ENCODE results near the gene NEDD9. TPM values are rescaled to one million over a fixed set of nuclear protein-coding genes. Genes with fewer than 3 reads are reported as not detected.

The NEDD9 gene
- polyA plus RNA-seq, 4 donors = 13.6 to 17.6 (median 15.0) TPM

DNA sequence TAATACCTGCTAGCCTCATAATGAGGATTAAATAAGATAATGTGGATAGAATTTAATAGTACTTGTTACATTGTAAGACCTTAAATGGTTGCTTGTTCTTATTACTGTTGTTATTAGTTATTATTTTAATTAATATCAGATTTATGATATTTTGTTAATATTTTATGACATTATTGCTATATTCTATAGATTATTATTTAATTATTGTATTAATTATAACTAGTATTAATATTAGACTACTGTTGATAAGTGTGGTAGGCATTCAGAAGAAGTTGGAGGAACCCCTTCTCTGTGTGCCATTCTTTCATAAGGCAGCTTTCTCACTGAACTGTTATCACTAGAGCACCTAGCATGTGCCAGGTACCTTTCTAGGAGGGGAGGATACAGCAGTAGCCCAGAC, 2.6 kb upstream of the NEDD9 start:
- no peak for DNase-seq
- peaks cover 3 to 21% (median 10%) of the 10 kb centered on the region in 3 donors for H3K4me1 ChIP-seq (ENCODE audit: control insufficient read depth in 3 of 3, insufficient read depth in 2 of 3, low read depth in 1 of 3, low read length in 2 of 3)

DNA sequence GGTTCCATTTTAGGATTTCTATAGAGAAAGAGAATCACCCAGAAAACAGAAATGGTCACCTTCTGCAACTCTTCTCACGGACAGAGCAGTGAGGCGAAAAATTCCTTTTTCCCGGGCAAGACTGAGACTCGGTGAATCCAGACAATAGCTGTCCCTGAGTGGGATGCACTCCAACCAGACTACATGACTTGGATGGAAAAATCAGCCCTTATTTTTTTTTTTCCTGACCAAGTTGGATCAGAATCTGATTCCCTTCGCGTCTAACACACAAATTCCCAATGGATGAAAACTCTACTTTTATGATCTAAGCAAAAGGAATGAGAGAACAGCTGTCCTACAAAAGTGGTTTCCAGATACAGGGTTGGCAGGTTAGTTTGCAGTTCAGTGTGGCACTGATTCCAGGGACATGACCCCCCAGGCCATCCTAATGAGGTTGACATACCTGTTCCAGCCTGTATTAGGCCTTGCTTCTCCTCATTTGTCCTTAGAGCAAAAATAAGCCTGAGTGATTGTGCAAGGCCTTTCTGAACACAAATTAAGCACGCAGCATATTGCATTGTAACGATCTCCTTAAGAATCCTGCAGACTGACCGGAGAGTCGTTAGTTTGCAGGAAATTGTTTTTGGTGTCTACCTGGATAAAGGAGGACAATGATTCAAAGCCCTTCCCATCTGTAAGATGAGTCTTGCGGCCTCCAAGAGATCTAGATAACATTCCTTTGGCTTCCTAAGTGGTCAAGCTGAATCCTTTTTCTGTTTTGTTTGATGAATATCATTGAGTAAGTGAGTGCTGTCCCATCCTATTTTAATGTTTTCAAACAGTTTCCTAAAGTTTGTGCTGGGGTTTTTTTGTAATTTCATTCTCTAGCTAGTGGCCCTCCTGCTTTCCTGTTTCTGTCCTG, 1.5 kb upstream of the NEDD9 start:
- Histone ChIP-seq H3K4me3 (ENCODE audit: low read depth in 1 of 3, low read length in 3 of 3) (no peak overlapping the region), H3K27ac (ENCODE audit: low read depth in 1 of 3, low read length in 2 of 3) (peak overlapping the region in 2 of 3 donors; percentile 91 to 97)
- no peak for FAIRE-seq

More for the DNA sequence above, 2.6 kb upstream of the NEDD9 start:
- H3K36me3 ChIP-seq (ENCODE audit: control insufficient read depth in 3 of 3, insufficient read depth in 2 of 3, low read depth in 1 of 3, low read length in 3 of 3) = no peaks in the 10 kb centered on the region
- H3K27ac ChIP-seq (ENCODE audit: low read depth in 1 of 3, low read length in 2 of 3) = no peak overlapping the region
- no peaks in the 10 kb centered on the region for H3K9me3 ChIP-seq (ENCODE audit: control insufficient read depth in 2 of 2, insufficient read depth in 1 of 2, low read depth in 1 of 2, low read length in 1 of 2)
- no peaks in the 10 kb centered on the region for H3K27me3 ChIP-seq (ENCODE audit: control insufficient read depth in 3 of 3, insufficient read depth in 3 of 3, low read length in 3 of 3)
- no peak for FAIRE-seq
- no peak overlapping the region for H3K4me3 ChIP-seq (ENCODE audit: low read depth in 1 of 3, low read length in 3 of 3)

DNA sequence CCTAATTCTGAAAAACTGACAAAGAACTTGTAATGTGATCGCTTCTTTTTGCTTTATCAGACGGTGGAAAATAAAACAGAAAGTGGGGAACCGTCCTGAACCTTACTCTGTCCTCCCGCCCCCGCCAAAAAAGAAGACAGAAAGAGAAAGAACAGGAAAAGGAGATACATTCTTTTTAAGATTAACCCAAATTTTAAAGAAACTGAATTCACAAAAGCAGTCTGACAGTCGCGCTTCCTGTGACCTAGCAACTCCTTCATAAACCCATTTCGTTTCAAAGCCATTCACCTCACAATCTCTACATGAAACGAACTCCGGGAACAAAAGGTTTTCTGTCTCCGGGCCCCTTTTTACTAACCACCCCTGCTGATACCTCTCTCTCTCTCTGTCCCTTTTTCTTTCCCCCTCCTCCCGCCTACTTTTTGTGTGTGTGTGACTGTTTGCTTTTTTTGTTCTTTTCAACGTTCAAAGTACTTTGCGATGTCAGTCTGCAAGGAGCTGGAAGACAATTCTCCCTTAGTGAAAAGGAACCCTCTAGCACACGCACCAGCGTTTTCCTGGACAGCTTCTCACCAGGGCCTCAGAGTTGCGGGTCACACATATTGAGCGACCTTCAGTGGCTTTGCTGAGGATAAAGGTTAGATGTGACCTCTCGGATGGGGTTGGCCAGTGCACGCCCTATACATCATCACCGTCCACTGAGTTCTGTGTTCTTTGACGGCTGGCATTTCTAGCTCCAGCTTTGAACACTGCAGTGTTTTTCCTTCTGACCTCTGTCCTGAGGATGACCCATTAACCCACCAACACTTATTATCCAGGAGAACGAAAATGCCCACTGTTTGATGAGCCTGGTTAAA, 530 bp upstream of the NEDD9 start:
- no peak for DNase-seq
- no peak for FAIRE-seq

More for the DNA sequence above, 1.5 kb upstream of the NEDD9 start:
- peaks cover 3 to 32% (median 12%) of the 10 kb centered on the region in 3 donors for H3K4me1 ChIP-seq (ENCODE audit: control insufficient read depth in 3 of 3, insufficient read depth in 2 of 3, low read depth in 1 of 3, low read length in 2 of 3)
- no peaks in the 10 kb centered on the region for H3K9me3 ChIP-seq (ENCODE audit: control insufficient read depth in 2 of 2, insufficient read depth in 1 of 2, low read depth in 1 of 2, low read length in 1 of 2)
- no peak for DNase-seq
- 82 to 86% (median 84%) methylated on average over 11 of the region's 11 CpGs for WGBS, 3 donors
- no peaks in the 10 kb centered on the region for H3K27me3 ChIP-seq (ENCODE audit: control insufficient read depth in 3 of 3, insufficient read depth in 3 of 3, low read length in 3 of 3)
- no peaks in the 10 kb centered on the region for H3K36me3 ChIP-seq (ENCODE audit: control insufficient read depth in 3 of 3, insufficient read depth in 2 of 3, low read depth in 1 of 3, low read length in 3 of 3)

DNA sequence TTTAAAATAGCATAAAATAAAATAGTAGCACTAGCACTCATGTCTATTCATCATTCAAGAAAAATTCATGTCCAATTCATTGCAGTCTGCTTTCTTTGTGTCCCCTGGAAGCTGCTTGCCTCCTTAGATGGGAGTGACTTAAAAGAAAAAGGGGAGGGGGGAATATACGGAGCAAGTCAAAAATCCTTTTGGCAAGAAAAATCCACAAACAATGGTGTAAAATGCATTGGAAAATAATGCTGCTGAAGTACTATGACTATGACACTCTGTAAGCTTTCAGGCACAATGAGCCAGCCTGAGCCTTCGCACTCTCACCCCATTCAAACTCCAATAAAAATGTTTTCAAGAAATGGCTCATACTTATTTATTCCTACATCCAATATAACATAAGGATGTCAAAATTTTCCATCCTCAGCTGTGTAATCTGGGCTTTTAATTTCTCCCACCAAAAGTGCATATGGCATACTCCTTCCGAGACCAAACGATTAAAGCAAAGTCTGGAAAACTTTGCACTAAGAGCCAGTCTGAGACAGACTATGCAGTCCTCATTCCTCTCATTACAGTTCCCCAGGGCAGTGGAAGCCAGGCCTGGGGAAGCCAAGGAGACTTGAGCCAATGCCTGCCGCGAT, 790 bp downstream of the NEDD9 start:
- Histone ChIP-seq H3K4me3 (ENCODE audit: low read depth in 1 of 3, low read length in 3 of 3) (peak overlapping the region; percentile 48 to 71 (median 58)), H3K27me3 (ENCODE audit: control insufficient read depth in 3 of 3, insufficient read depth in 3 of 3, low read length in 3 of 3) (no peaks in the 10 kb centered on the region), H3K4me1 (ENCODE audit: control insufficient read depth in 3 of 3, insufficient read depth in 2 of 3, low read depth in 1 of 3, low read length in 2 of 3) (peaks cover 5 to 30% (median 9%) of the 10 kb centered on the region in 3 donors), H3K27ac (ENCODE audit: low read depth in 1 of 3, low read length in 2 of 3) (peak overlapping the region; percentile 91 to 97 (median 95)), H3K36me3 (ENCODE audit: control insufficient read depth in 3 of 3, insufficient read depth in 2 of 3, low read depth in 1 of 3, low read length in 3 of 3) (no peaks in the 10 kb centered on the region), H3K9me3 (ENCODE audit: control insufficient read depth in 2 of 2, insufficient read depth in 1 of 2, low read depth in 1 of 2, low read length in 1 of 2) (no peaks in the 10 kb centered on the region)
- DNase-seq (peak in 1 of 2 donors; percentile 52), FAIRE-seq (no peak)
- WGBS, 3 donors = 6 to 16% (median 15%) methylated on average over 6 of the region's 6 CpGs

More for the DNA sequence above, 530 bp upstream of the NEDD9 start:
- H3K4me1 ChIP-seq (ENCODE audit: control insufficient read depth in 3 of 3, insufficient read depth in 2 of 3, low read depth in 1 of 3, low read length in 2 of 3) = peaks cover 3 to 33% (median 12%) of the 10 kb centered on the region in 3 donors
- H3K9me3 ChIP-seq (ENCODE audit: control insufficient read depth in 2 of 2, insufficient read depth in 1 of 2, low read depth in 1 of 2, low read length in 1 of 2) = no peaks in the 10 kb centered on the region
- H3K27me3 ChIP-seq (ENCODE audit: control insufficient read depth in 3 of 3, insufficient read depth in 3 of 3, low read length in 3 of 3) = no peaks in the 10 kb centered on the region
- H3K36me3 ChIP-seq (ENCODE audit: control insufficient read depth in 3 of 3, insufficient read depth in 2 of 3, low read depth in 1 of 3, low read length in 3 of 3) = no peaks in the 10 kb centered on the region
- H3K27ac ChIP-seq (ENCODE audit: low read depth in 1 of 3, low read length in 2 of 3) = peak overlapping the region; percentile 91 to 97 (median 95)
- 4 to 15% (median 7%) methylated on average over 23 of the region's 23 CpGs for WGBS, 3 donors
- H3K4me3 ChIP-seq (ENCODE audit: low read depth in 1 of 3, low read length in 3 of 3) = peak overlapping the region; percentile 17 to 71 (median 48)

DNA sequence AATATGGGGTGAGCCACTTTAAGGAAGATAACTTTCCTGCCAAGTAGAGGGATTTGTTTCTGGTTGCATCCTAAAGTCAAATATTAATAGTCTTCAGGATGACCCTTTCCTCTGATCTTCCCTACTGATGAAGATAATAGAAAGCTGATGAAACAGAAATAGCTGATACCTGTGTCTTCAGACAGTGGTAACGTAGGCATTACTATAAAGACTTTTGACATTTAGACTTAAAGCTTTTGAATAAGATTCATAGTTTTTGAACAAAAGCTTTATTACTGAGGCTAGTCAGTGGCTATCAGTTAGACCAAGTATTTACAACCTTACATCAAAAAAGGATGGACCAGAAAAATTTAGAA, 1.4 kb downstream of the NEDD9 start:
- Histone ChIP-seq H3K27me3 (ENCODE audit: control insufficient read depth in 3 of 3, insufficient read depth in 3 of 3, low read length in 3 of 3) (no peaks in the 10 kb centered on the region), H3K36me3 (ENCODE audit: control insufficient read depth in 3 of 3, insufficient read depth in 2 of 3, low read depth in 1 of 3, low read length in 3 of 3) (no peaks in the 10 kb centered on the region), H3K9me3 (ENCODE audit: control insufficient read depth in 2 of 2, insufficient read depth in 1 of 2, low read depth in 1 of 2, low read length in 1 of 2) (no peaks in the 10 kb centered on the region), H3K4me3 (ENCODE audit: low read depth in 1 of 3, low read length in 3 of 3) (peak overlapping the region in 2 of 3 donors; percentile 48 to 71), H3K4me1 (ENCODE audit: control insufficient read depth in 3 of 3, insufficient read depth in 2 of 3, low read depth in 1 of 3, low read length in 2 of 3) (peaks cover 3 to 26% (median 5%) of the 10 kb centered on the region in 3 donors), H3K27ac (ENCODE audit: low read depth in 1 of 3, low read length in 2 of 3) (peak overlapping the region; percentile 74 to 97 (median 91))
- WGBS, 3 donors = 19 to 42% (median 24%) methylated on average over 1 of the region's 1 CpG
- no peak for DNase-seq
- no peak for FAIRE-seq

DNA sequence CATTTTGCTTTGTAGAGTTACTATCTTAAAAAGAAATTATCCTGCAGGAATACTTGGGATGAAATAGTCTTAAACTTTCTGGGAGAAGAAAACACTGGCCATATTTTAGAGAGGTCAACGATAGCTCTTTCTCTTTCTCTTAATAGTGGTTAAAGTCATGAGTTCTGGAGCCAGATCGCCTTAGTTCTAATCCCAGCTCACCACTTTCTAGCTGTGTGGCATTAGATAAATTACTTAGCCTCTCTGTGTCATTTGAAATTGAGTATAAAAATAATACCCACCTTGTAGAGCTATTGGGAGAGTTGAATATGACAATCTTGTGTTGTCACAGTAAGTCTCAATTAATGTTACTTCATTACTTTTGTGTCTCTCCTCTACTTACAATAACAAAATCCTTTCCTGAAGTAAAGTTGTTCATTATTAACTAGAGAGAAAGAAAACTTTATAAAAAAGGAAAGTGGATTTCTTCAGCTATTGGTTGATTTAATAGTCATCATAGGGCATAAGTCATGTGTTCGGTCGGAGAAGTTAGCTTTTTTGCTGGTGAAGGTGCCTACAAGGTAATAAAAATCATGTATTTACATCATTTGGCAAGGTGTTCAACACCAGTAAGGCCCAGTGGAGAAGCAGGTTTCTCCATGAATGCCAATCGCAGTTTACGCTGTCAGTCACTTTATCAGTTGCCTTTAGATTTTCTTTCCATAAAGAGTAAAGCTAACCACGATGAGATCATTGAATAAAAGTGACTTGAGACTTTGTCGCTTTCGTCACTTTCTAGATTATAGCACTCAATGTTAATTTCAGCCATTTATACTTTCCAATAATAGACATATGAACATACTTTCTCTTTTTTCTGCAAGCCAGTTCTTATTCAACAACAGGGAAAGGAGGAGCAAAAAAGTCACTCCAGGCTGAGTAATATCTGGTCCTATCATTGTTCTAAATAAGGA, 2.0 kb downstream of the NEDD9 start:
- FAIRE-seq = no peak
- Histone ChIP-seq H3K27ac (ENCODE audit: low read depth in 1 of 3, low read length in 2 of 3) (peak overlapping the region; percentile 74 to 97 (median 91)), H3K36me3 (ENCODE audit: control insufficient read depth in 3 of 3, insufficient read depth in 2 of 3, low read depth in 1 of 3, low read length in 3 of 3) (no peaks in the 10 kb centered on the region), H3K27me3 (ENCODE audit: control insufficient read depth in 3 of 3, insufficient read depth in 3 of 3, low read length in 3 of 3) (no peaks in the 10 kb centered on the region), H3K4me3 (ENCODE audit: low read depth in 1 of 3, low read length in 3 of 3) (peak overlapping the region in 2 of 3 donors; percentile 48 to 71), H3K9me3 (ENCODE audit: control insufficient read depth in 2 of 2, insufficient read depth in 1 of 2, low read depth in 1 of 2, low read length in 1 of 2) (no peaks in the 10 kb centered on the region), H3K4me1 (ENCODE audit: control insufficient read depth in 3 of 3, insufficient read depth in 2 of 3, low read depth in 1 of 3, low read length in 2 of 3) (peaks cover 3 to 24% (median 5%) of the 10 kb centered on the region in 3 donors)
- DNase-seq = peak; percentile 68 to 74
- WGBS, 3 donors = 12 to 55% (median 22%) methylated on average over 9 of the region's 9 CpGs

DNA sequence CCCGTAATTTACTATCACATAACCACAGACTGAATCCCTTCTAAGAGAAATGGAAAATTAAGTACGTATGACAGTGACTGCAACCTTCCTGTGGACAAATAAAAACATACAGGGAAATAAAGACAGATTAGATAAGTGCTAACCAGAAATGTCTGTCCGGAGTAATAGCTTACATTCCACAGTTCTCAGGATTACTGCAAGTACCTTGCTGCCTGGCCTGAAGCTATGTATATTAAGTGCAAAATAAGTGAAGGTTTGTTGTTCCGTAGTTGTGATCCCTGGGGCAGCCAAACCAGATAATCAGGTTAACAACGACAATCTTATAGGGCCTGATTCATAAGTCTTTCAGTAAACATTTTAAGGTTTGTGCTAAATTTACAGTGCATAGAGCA, 2.8 kb downstream of the NEDD9 start:
- Histone ChIP-seq H3K4me1 (ENCODE audit: control insufficient read depth in 3 of 3, insufficient read depth in 2 of 3, low read depth in 1 of 3, low read length in 2 of 3) (peaks cover 3 to 24% (median 6%) of the 10 kb centered on the region in 3 donors), H3K36me3 (ENCODE audit: control insufficient read depth in 3 of 3, insufficient read depth in 2 of 3, low read depth in 1 of 3, low read length in 3 of 3) (no peaks in the 10 kb centered on the region), H3K27me3 (ENCODE audit: control insufficient read depth in 3 of 3, insufficient read depth in 3 of 3, low read length in 3 of 3) (no peaks in the 10 kb centered on the region), H3K4me3 (ENCODE audit: low read depth in 1 of 3, low read length in 3 of 3) (peak overlapping the region; percentile 5 to 71 (median 17)), H3K27ac (ENCODE audit: low read depth in 1 of 3, low read length in 2 of 3) (peak overlapping the region; percentile 52 to 91 (median 77)), H3K9me3 (ENCODE audit: control insufficient read depth in 2 of 2, insufficient read depth in 1 of 2, low read depth in 1 of 2, low read length in 1 of 2) (no peaks in the 10 kb centered on the region)
- FAIRE-seq = no peak
- 14 to 50% (median 24%) methylated on average over 5 of the region's 5 CpGs for WGBS, 3 donors
- peak; percentile 38 to 57 for DNase-seq

Data from small intestine (tissue), 7 donors.